HG03060 (cell line): Measurements from ENCODE around the gene PIK3AP1.

Experiments used
- ATAC-seq: cut with Tn5 transposase; IDR thresholded peaks from one replicate; pipeline ENCODE4 v1.9.1; 2021; ENCODE audit warnings: low read depth, moderate number of reproducible peaks; ENCODE audit not compliant: unreplicated experiment

Gene PIK3AP1

GRCh38 chr10:96676272-96677112 is 43.8 kb downstream of the PIK3AP1 start:
- ATAC-seq: no peak

DNA sequence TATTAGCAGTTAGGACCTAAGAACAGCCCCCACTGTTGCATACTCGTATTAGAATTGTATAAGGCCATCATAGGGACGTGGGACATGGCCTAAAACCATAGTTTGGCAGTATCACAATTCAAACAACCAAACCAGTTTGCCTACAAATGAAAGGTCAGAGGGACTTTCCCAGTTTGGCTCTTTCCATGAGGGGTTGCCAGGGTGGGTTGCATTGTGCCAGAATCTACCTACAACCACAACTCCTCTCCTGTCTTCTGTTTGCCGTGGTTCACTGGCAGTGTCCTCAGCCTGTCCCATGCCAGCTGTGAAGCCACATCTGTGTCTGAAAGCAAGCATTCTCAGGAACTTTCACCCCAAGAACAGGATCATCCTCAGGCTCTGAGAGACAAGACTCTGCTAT is 44.5 kb downstream of the PIK3AP1 start:
- ATAC-seq: no peak

DNA sequence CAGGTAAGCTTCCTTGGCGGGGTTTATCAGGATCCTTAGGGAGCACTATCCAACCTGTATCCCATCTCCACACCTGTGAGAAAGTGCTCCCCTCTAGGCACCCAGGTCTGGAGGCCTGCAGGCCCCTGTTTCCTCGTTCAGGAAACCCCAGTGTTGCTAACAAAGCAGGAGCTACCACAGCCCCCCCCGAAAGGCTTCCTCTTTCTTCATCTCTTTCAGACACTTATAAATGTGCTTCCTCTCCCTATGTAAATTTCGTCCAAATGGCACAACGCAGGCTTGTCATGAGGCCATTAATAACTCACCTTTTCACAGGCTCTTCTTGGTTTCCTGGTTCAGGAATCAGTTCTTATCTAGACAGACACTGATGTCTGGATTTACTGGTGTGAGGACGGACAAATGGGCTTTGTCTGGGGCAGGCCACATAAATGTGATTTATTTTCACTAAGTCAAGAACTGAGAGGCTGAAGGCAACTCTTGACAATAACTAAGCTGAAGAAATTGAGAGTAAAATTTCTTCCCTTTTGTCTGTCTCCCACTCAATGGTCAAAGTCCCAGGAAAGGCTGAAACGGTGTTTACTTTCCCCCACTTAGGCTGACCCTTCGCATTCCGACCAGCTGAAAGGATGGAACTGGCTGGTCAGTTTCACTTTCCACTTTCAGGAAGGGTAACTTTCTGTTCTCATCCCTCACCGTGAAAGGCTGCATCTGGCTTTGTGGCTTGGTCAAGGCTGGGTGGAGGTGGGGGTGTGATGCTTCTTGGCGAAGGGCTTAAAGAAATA is 46.8 kb downstream of the PIK3AP1 start:
- ATAC-seq: no peak

- ATAC-seq: no peak
Measured at GRCh38 chr10:96672481-96673175, 47.7 kb downstream of the PIK3AP1 start.

DNA sequence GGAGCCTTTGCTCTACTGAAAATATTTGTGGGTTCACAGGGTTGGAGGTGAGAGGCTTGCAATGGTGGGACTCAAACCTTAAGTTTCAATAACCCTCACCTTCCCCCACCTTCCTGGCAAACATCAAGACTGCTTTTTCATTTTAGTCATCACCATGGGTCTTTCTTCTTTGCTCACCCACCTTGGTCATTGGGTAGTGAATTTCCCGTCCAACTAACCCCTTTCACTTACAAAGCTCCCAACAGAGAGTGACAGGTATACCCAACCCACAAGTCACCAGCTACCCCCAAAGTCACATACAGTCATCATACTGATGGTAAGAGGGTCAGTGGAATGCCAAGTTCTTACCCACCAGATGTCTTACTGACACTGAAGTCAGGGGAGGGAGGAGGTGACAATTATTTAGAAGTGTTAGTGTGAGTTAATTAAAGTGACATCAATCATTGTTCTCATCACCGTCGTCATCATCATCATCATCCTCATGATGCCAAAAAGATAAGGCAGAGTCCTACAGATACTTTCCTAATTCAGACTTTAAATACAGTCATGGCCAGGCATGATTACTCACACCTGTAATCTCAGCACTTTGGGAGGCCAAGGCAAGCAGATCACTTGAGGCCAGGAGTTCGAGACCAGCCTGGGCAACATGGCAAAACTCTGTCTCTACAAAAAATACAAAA is 49.0 kb downstream of the PIK3AP1 start:
- ATAC-seq: no peak

- no peak for ATAC-seq
Measured at GRCh38 chr10:96670786-96671185, 49.5 kb downstream of the PIK3AP1 start.

DNA sequence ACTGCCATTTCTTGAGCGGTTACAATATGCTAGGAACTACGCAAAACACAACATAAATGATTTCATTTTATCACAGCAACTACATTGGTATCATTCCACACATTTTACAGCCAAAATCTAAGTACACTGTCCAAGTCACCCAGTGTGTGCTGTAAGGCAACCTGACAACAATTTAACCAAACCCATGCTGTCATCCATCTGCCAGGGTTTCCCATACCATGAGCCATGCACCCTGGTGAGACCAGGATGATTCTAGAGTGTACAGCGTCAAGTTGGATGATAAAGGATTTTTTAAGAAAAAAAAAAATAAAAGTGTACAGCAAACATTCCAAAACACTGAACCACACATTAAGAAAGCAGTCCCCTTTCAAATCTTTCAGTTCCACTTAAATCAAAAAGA is 52.9 kb downstream of the PIK3AP1 start:
- no peak for ATAC-seq

- no peak for ATAC-seq
Measured at GRCh38 chr10:96666741-96667140, 53.6 kb downstream of the PIK3AP1 start.

GRCh38 chr10:96665306-96665705 is 55.0 kb downstream of the PIK3AP1 start:
- ATAC-seq: no peak

- ATAC-seq: no peak
Measured at GRCh38 chr10:96664563-96664962, 55.8 kb downstream of the PIK3AP1 start.

GRCh38 chr10:96663797-96664196 is 56.5 kb downstream of the PIK3AP1 start:
- ATAC-seq: no peak

- no peak for ATAC-seq
Measured at GRCh38 chr10:96661632-96662031, 58.7 kb downstream of the PIK3AP1 start.

- ATAC-seq: no peak
Measured at GRCh38 chr10:96660297-96660696, 60.0 kb downstream of the PIK3AP1 start.

DNA sequence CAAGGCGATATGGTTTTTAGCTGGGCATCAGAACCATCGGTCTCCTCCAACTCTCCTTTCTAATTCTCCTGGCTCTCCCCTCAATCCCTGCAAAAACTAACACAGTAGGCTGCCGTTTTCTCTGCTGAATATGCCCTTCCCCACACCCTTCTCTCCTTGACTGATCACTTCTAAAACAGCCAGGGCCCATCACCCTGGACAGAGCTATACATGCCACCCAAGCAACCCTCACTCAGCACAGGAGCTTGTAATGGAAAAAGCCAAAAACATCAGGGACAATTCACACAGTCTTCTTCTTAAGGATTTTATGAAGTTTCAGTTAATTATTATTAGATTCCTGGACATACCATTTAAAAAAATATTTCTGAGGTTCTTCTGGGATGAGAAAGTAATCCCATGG is 61.5 kb downstream of the PIK3AP1 start:
- no peak for ATAC-seq

DNA sequence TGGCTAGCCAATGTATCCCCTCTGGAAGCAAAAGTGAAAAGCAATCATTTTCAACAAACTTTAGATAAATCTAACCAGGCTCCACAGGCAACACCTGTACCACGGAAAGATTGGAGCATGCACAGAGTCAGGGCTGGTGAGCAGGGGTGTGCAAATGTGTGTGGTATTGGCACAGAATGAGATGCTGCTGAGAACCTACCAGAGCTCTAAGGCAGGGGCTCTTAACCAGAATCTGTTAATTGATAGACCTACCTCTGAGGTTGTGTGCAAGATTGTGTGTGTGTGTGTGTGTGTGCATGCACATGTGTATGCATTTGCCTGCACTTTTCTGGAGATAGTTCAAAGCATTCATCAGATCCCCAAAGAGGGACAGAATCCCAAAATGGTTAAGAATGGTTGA is 62.9 kb downstream of the PIK3AP1 start:
- ATAC-seq: no peak

GRCh38 chr10:96656839-96657238 is 63.5 kb downstream of the PIK3AP1 start:
- no peak for ATAC-seq

GRCh38 chr10:96656198-96656577 is 64.1 kb downstream of the PIK3AP1 start:
- ATAC-seq: no peak

DNA sequence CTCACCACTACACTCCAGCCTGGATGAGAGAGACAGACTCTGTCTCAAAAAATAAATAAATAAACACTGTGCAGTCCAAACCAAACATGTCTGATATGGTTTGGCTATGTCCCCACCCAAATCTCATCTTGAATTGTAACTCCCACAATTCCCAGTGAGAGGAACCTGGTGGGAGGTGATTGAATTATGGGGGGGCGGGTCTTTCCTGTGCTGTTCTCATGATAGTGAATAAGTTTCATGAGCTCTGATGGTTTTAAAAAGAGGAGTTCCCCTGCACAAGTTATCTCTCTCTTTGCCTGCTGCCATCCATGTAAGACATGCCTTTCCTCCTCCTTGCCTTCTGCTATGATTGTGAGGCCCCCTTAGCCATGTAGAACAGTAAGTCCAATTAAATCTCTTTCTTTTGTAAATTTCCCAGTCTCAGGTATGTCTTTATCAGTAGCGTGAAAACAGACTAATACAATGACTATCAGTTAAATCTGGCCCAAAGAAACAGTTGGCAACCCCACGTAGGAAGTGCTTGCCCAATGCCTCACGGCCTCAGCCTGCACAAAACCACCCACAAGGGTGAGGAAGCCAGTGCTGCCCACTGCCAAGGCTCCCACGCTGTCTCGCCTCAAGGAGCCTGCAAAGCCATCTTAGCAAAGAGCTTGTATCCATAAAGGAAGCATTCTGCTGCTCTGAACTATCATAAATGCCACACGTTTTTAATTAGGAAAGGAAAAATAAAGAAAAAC is 64.7 kb downstream of the PIK3AP1 start:
- ATAC-seq: no peak

- peak; percentile 66 for ATAC-seq
Measured at GRCh38 chr10:96651998-96652431, 68.3 kb downstream of the PIK3AP1 start.

DNA sequence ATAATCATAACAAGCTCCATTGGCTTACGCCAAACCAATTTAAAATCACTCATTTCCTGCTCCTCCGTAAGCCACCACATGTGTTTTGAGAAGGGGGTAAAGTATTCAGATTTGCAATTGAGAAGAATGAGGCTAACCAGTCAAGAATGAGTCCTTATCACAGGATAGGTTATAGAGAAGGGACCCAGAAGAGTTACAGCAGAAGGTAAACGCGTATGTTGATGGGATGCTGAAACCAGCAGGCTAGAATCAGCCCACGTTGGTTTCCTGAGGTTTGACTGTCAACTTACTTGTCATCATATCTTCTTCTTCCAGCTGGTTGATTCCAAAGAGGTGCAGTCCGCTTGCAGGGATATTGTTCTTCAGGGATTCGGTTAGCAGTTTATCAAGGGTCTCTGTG is 69.4 kb downstream of the PIK3AP1 start:
- ATAC-seq: no peak
